ENCODE measurements around the gene FANCM.
A peak's percentile ranks its signal among the peaks of the same experiment; 100 is the strongest.

Gene FANCM

GRCh38 chr14:45112896-45113781, 22.6 kb upstream of the FANCM start:
- TF ChIP-seq POLR2A (IDR thresholded peaks at IDR 0.05; ENCODE audit: low read depth, low read length): no peak
- peak; percentile 45 for FAIRE-seq
- no peak for DNase-seq (ENCODE audit: insufficient read length, low spot score)

- DNase-seq (ENCODE audit: insufficient read length, low spot score): no peak
- TF ChIP-seq PAX5 (IDR thresholded peaks at IDR 0.05; ENCODE audit: insufficient read depth, low read length, severe bottlenecking) (no peak), POLR2AphosphoS5 (IDR thresholded peaks at IDR 0.05; ENCODE audit: low read depth, low read length) (no peak), POU2F2 (IDR thresholded peaks at IDR 0.05; ENCODE audit: low read depth, low read length) (no peak), TAF1 (IDR thresholded peaks at IDR 0.05; ENCODE audit: low read depth, low read length) (no peak), SPI1 (IDR thresholded peaks at IDR 0.05; ENCODE audit: low read depth, low read length) (no peak), POLR2A (IDR thresholded peaks at IDR 0.05; ENCODE audit: low read depth, low read length) (no peak)
- no peak for FAIRE-seq
Measured at GRCh38 chr14:45114327-45114726, 21.4 kb upstream of the FANCM start.

GRCh38 chr14:45118594-45118993, 17.1 kb upstream of the FANCM start:
- DNase-seq (ENCODE audit: insufficient read length, low spot score) (no peak), FAIRE-seq (no peak)
- TF ChIP-seq TAF1 (IDR thresholded peaks at IDR 0.05; ENCODE audit: low read depth, low read length): no peak
- TF ChIP-seq POLR2A (IDR thresholded peaks at IDR 0.05; ENCODE audit: low read depth, low read length): no peak
- TF ChIP-seq PAX5 (IDR thresholded peaks at IDR 0.05; ENCODE audit: insufficient read depth, low read length, severe bottlenecking): no peak
- TF ChIP-seq POLR2AphosphoS5 (IDR thresholded peaks at IDR 0.05; ENCODE audit: low read depth, low read length): no peak
- no peak for TF ChIP-seq POU2F2 (IDR thresholded peaks at IDR 0.05; ENCODE audit: low read depth, low read length)
- TF ChIP-seq SPI1 (IDR thresholded peaks at IDR 0.05; ENCODE audit: low read depth, low read length): no peak

- FAIRE-seq (no peak), DNase-seq (ENCODE audit: insufficient read length, low spot score) (no peak)
- TF ChIP-seq SPI1 (IDR thresholded peaks at IDR 0.05; ENCODE audit: low read depth, low read length) (peak; percentile 40; the same call in 1 of the 2 replicates), PAX5 (IDR thresholded peaks at IDR 0.05; ENCODE audit: insufficient read depth, low read length, severe bottlenecking) (no peak), TAF1 (IDR thresholded peaks at IDR 0.05; ENCODE audit: low read depth, low read length) (no peak), POLR2A (IDR thresholded peaks at IDR 0.05; ENCODE audit: low read depth, low read length) (no peak)
Measured at GRCh38 chr14:45120096-45120495, 15.6 kb upstream of the FANCM start.

GRCh38 chr14:45123271-45123670, 12.5 kb upstream of the FANCM start:
- DNase-seq (ENCODE audit: insufficient read length, low spot score): no peak
- TF ChIP-seq POLR2A (IDR thresholded peaks at IDR 0.05; ENCODE audit: low read depth, low read length) (no peak), TAF1 (IDR thresholded peaks at IDR 0.05; ENCODE audit: low read depth, low read length) (no peak), SPI1 (IDR thresholded peaks at IDR 0.05; ENCODE audit: low read depth, low read length) (no peak), PAX5 (IDR thresholded peaks at IDR 0.05; ENCODE audit: insufficient read depth, low read length, severe bottlenecking) (no peak), POLR2AphosphoS5 (IDR thresholded peaks at IDR 0.05; ENCODE audit: low read depth, low read length) (no peak), POU2F2 (IDR thresholded peaks at IDR 0.05; ENCODE audit: low read depth, low read length) (no peak)
- no peak for FAIRE-seq

GRCh38 chr14:45125754-45126153, 10.0 kb upstream of the FANCM start:
- DNase-seq (ENCODE audit: insufficient read length, low spot score): no peak
- TF ChIP-seq PAX5 (IDR thresholded peaks at IDR 0.05; ENCODE audit: insufficient read depth, low read length, severe bottlenecking) (no peak), POLR2A (IDR thresholded peaks at IDR 0.05; ENCODE audit: low read depth, low read length) (no peak)
- FAIRE-seq: no peak

GRCh38 chr14:45128963-45129629, 6.6 kb upstream of the FANCM start:
- no peak for DNase-seq (ENCODE audit: insufficient read length, low spot score)
- no peak for FAIRE-seq
- TF ChIP-seq PAX5 (IDR thresholded peaks at IDR 0.05; ENCODE audit: insufficient read depth, low read length, severe bottlenecking): no peak
- no peak for TF ChIP-seq TAF1 (IDR thresholded peaks at IDR 0.05; ENCODE audit: low read depth, low read length)
- TF ChIP-seq SPI1 (IDR thresholded peaks at IDR 0.05; ENCODE audit: low read depth, low read length): no peak
- TF ChIP-seq POLR2AphosphoS5 (IDR thresholded peaks at IDR 0.05; ENCODE audit: low read depth, low read length): no peak
- TF ChIP-seq POU2F2 (IDR thresholded peaks at IDR 0.05; ENCODE audit: low read depth, low read length): no peak
- no peak for TF ChIP-seq POLR2A (IDR thresholded peaks at IDR 0.05; ENCODE audit: low read depth, low read length)

- TF ChIP-seq POLR2AphosphoS5 (IDR thresholded peaks at IDR 0.05; ENCODE audit: low read depth, low read length) (no peak), POU2F2 (IDR thresholded peaks at IDR 0.05; ENCODE audit: low read depth, low read length) (no peak), TAF1 (IDR thresholded peaks at IDR 0.05; ENCODE audit: low read depth, low read length) (no peak), SPI1 (IDR thresholded peaks at IDR 0.05; ENCODE audit: low read depth, low read length) (no peak), PAX5 (IDR thresholded peaks at IDR 0.05; ENCODE audit: insufficient read depth, low read length, severe bottlenecking) (no peak), POLR2A (IDR thresholded peaks at IDR 0.05; ENCODE audit: low read depth, low read length) (no peak)
- DNase-seq (ENCODE audit: insufficient read length, low spot score) (no peak), FAIRE-seq (no peak)
Measured at GRCh38 chr14:45133683-45134050, 2.1 kb upstream of the FANCM start.

- FAIRE-seq: peak; percentile 90
Measured at GRCh38 chr14:45134051-45134958, 1.4 kb upstream of the FANCM start, which contains the start of gene FKBP3. FKBP3 (minus strand) TSS chr14:45134481; CDS start chr14:45134456, 25 bp downstream.

More at GRCh38 chr14:45134051-45134958, 1.4 kb upstream of the FANCM start, which contains the start of gene FKBP3:
- DNase-seq (ENCODE audit: insufficient read length, low spot score): peak; percentile 88
- TF ChIP-seq TAF1 (IDR thresholded peaks at IDR 0.05; ENCODE audit: low read depth, low read length) (peak; percentile 80), POLR2A (IDR thresholded peaks at IDR 0.05; ENCODE audit: low read depth, low read length) (peak; percentile 81; the same call in 1 of the 2 replicates), POU2F2 (IDR thresholded peaks at IDR 0.05; ENCODE audit: low read depth, low read length) (peak; percentile 80), SPI1 (IDR thresholded peaks at IDR 0.05; ENCODE audit: low read depth, low read length) (no peak), POLR2AphosphoS5 (IDR thresholded peaks at IDR 0.05; ENCODE audit: low read depth, low read length) (peak; percentile 81), PAX5 (IDR thresholded peaks at IDR 0.05; ENCODE audit: insufficient read depth, low read length, severe bottlenecking) (no peak)

Data from GM12891 (cell line).